CD4-positive, CD25-positive, alpha-beta regulatory T cell (primary cell): Measurements from ENCODE around the gene RBBP5. TPM values are rescaled to one million over a fixed set of nuclear protein-coding genes. Genes with fewer than 3 reads are reported as not detected.

Experiments
- ATAC-seq, 2 donors: fragments of 150-1000 bp; cut with Tn5 transposase; one replicate each; pipeline ENCODE4 v1.10.0; 2021; ENCODE audit warnings: low read depth in 2 of 2, moderate number of reproducible peaks in 2 of 2, moderate library complexity in 1 of 2
- DNase-seq, 3 donors: peaks; one replicate each; pipeline versions ENCODE4 v3.0.0 to v3.0.0-alpha.2; 2012 to 2022; ENCODE audit warnings: mixed read lengths in 1 of 3
- H3K27ac ChIP-seq: one replicate; pipeline ENCODE4 v1.7.0; 2013; ENCODE audit warnings: mild to moderate bottlenecking, low read length; ENCODE audit not compliant: insufficient read depth, poor library complexity, severe bottlenecking
- H3K27me3 ChIP-seq: one replicate; pipeline ENCODE4 v1.7.0; 2013; ENCODE audit warnings: low read length; ENCODE audit not compliant: control insufficient read depth, insufficient read depth
- H3K36me3 ChIP-seq: one replicate; pipeline ENCODE4 v1.7.0; 2013; ENCODE audit warnings: mild to moderate bottlenecking, low read length, moderate library complexity; ENCODE audit not compliant: control insufficient read depth, insufficient read depth
- H3K4me1 ChIP-seq: 2 replicates; pipeline ENCODE4 v1.7.0; 2013; ENCODE audit warnings: mild to moderate bottlenecking, low read length; ENCODE audit not compliant: insufficient read depth, control insufficient read depth, poor library complexity, severe bottlenecking
- H3K4me3 ChIP-seq: one replicate; pipeline ENCODE4 v1.7.0; 2013; ENCODE audit warnings: low read depth, mild to moderate bottlenecking, low read length, moderate library complexity
- H3K9me3 ChIP-seq, 2 experiments: 1 replicate in 1 of 2; 2 replicates in 1 of 2; pipeline ENCODE4 v1.7.0; 2013; ENCODE audit warnings: low read length in 2 of 2, mild to moderate bottlenecking in 1 of 2, moderate library complexity in 1 of 2; ENCODE audit not compliant: control insufficient read depth in 2 of 2
- H3K27ac Mint-ChIP-seq, 3 donors: one replicate each; pipeline ENCODE4 v1.8.0; 2020 to 2022; ENCODE audit warnings: mild to moderate bottlenecking in 3 of 3, mixed read lengths in 3 of 3, moderate library complexity in 2 of 3
- H3K27me3 Mint-ChIP-seq: one replicate; pipeline ENCODE4 v1.8.0; 2022; ENCODE audit warnings: mild to moderate bottlenecking, mixed read lengths
- H3K36me3 Mint-ChIP-seq: one replicate; pipeline ENCODE4 v1.8.0; 2020; ENCODE audit warnings: mixed read lengths
- H3K4me1 Mint-ChIP-seq, 4 donors: one replicate each; pipeline ENCODE4 v1.8.0; 2020 to 2022; ENCODE audit warnings: mixed read lengths in 4 of 4, mild to moderate bottlenecking in 1 of 4
- H3K4me3 Mint-ChIP-seq, 4 donors: one replicate each; pipeline ENCODE4 v1.8.0; 2020 to 2022; ENCODE audit warnings: mild to moderate bottlenecking in 4 of 4, mixed read lengths in 4 of 4, moderate library complexity in 3 of 4
- H3K9me3 Mint-ChIP-seq, 7 donors: one replicate each; pipeline ENCODE4 v1.8.0; 2020 to 2022; ENCODE audit warnings: mixed read lengths in 7 of 7, mild to moderate bottlenecking in 3 of 7, moderate library complexity in 2 of 7
- polyA plus RNA-seq, 4 donors: library from polyadenylated mRNA; unstranded; fragments of 300-500 nt; fragmentation: Illumina TruSeq; gene quantifications; one replicate each; pipeline ENCODE4 v1.2.3, GENCODE V29; 2021
- total RNA-seq: library from RNA; stranded (reverse); gene quantifications from one replicate; pipeline ENCODE4 v1.2.3, GENCODE V29; 2022

The RBBP5 gene, protein sequence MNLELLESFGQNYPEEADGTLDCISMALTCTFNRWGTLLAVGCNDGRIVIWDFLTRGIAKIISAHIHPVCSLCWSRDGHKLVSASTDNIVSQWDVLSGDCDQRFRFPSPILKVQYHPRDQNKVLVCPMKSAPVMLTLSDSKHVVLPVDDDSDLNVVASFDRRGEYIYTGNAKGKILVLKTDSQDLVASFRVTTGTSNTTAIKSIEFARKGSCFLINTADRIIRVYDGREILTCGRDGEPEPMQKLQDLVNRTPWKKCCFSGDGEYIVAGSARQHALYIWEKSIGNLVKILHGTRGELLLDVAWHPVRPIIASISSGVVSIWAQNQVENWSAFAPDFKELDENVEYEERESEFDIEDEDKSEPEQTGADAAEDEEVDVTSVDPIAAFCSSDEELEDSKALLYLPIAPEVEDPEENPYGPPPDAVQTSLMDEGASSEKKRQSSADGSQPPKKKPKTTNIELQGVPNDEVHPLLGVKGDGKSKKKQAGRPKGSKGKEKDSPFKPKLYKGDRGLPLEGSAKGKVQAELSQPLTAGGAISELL
- total RNA-seq, result 18.5 TPM
- polyA plus RNA-seq, result 10 to 100 TPM; 19.9 to 26.5 (median 23.6) TPM

DNA sequence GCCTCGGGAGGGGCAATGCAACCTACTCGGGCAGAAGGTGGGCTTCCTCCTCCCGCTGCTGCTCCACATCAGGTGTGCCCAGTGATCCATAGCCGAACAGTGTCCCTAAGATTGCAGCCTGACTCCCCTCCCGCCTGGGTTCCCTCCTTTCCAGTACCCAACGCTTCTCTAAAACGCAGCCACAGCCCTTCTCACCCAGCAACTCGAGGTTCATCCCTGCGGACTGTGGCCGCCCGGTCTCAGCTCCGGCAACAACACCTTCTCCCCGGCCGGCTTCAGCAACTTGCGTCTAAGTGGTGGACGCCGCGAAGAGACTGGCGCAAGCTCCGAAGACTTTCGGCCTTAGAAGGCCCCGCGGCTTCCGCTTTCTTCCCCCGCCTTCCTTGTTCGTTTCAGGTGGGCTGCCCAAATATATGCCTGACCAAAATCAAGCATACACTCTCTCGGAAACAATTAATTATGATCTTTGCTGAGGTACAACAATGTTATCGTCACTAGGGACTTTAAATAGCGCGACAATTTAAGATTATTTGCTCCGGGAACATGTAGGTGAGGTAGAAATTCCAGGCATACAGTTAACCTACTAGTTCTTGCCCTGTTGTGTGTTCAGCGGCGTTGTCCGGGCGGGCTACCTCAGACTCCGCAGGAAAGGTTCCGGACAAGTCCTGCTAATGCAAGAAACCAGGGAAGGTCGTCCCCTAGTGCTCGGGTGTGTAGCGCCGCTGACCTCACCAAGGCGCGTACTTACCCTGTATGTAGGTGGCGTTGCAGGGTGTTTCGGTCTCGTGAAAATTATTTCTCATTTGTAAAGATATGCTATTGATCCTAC, at the start of gene RBBP5:
TSS of gene RBBP5 (minus strand) at position 319 of the 829 bp plus-strand sequence. CDS start at position 214, 105 bp downstream.
- no peaks in the 10 kb centered on the region for H3K9me3 ChIP-seq
- peaks cover 21 to 60% (median 41%) of the 10 kb centered on the region in 4 donors for H3K4me1 Mint-ChIP-seq
- peak; percentile 89 to 98 (median 95) for DNase-seq

DNA sequence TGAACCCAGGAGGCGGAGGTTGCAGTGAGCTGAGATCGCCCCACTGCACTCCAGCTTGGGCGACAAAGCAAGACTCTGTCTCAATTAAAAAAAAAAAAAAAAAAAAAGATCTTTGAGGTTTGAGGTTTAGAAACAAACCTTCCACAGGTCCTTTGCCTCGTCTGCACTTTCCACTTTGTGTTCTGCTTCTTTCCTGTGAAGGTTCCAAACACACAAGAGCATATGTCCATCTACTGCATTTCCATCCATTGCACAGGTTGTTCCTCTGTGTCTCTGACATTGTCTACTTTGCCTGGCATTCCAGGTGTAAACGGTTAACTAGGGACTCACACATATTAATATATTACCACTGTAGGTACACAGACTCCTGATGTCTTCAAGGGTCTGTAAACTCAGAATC, 49.6 kb upstream of the RBBP5 start:
- Histone ChIP-seq H3K36me3 (peaks cover 36% of the 10 kb centered on the region), H3K4me3 (no peak overlapping the region), H3K9me3 (no peaks in the 10 kb centered on the region), H3K4me1 (peaks cover 3% of the 10 kb centered on the region), H3K27me3 (no peaks in the 10 kb centered on the region), H3K27ac (no peak overlapping the region)
- no peaks in the 10 kb centered on the region for H3K9me3 Mint-ChIP-seq
- peak overlapping the region in 2 of 3 donors; percentile 15 to 75 for H3K27ac Mint-ChIP-seq
- peaks cover 16 to 40% (median 26%) of the 10 kb centered on the region in 4 donors for H3K4me1 Mint-ChIP-seq
- DNase-seq (peak in 1 of 3 donors; percentile 14), ATAC-seq (no peak)
- no peaks in the 10 kb centered on the region for H3K27me3 Mint-ChIP-seq
- peak overlapping the region in 1 of 4 donors; percentile 20 for H3K4me3 Mint-ChIP-seq
- peaks cover 35% of the 10 kb centered on the region for H3K36me3 Mint-ChIP-seq

More for the DNA sequence above, at the start of gene RBBP5:
- Mint-ChIP-seq H3K36me3 (peaks cover 13% of the 10 kb centered on the region), H3K9me3 (no peaks in the 10 kb centered on the region), H3K27me3 (no peaks in the 10 kb centered on the region), H3K4me3 (peak within 1 kb of the TSS; percentile 94 to 99 (median 96)), H3K27ac (peak within 1 kb of the TSS; percentile 98 to 100 (median 100))
- ATAC-seq, result peak; percentile 97 to 98
- H3K36me3 ChIP-seq, result peaks cover 7% of the 10 kb centered on the region
- H3K27ac ChIP-seq, result peak within 1 kb of the TSS; percentile 95
- peaks cover 30% of the 10 kb centered on the region for H3K4me1 ChIP-seq
- H3K27me3 ChIP-seq, result no peaks in the 10 kb centered on the region
- H3K4me3 ChIP-seq, result peak within 1 kb of the TSS; percentile 98

DNA sequence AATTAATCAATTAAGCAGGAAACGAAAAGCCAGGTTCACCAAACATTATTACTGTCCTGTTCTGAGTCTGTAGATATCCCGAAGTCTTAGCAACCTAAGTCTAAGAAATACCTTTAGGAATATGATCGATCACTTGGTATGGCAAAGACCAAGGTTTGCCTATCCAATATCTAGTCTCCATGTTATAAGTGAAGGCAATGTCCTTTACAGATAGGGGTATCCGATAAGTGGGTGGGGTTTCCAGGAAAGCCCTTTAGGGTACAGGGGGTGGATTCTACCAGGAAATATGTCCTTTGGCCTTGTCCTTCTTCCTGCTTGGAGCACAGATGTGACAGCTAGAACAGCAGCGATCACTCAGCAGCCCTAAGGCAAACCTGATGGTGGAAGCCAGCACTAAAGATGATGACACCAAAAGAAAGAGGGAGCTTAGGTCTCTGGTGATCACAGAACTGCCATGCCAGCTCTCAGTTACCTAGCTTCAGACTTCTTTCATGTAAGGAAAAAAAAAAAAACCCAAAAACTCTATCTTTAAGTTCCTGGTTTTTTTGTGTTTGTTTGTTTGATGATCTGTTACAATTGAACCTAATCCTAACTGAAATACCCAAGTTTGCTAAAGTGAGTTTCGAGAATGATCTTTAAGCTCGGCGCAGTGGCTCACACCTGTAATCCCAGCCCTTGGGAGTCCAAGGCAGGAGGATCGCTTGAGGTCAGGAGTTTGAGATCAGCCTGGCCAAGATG, 48.9 kb upstream of the RBBP5 start:
- H3K27ac ChIP-seq, result no peak overlapping the region
- peak overlapping the region in 1 of 4 donors; percentile 20 for H3K4me3 Mint-ChIP-seq
- H3K36me3 Mint-ChIP-seq, result peaks cover 35% of the 10 kb centered on the region
- peaks cover 3% of the 10 kb centered on the region for H3K4me1 ChIP-seq
- no peak overlapping the region for H3K4me3 ChIP-seq
- DNase-seq, result no peak
- no peaks in the 10 kb centered on the region for H3K9me3 ChIP-seq
- H3K27ac Mint-ChIP-seq, result peak overlapping the region in 1 of 3 donors; percentile 75
- H3K27me3 ChIP-seq, result no peaks in the 10 kb centered on the region
- H3K36me3 ChIP-seq, result peaks cover 37% of the 10 kb centered on the region
- no peaks in the 10 kb centered on the region for H3K27me3 Mint-ChIP-seq
- H3K4me1 Mint-ChIP-seq, result peaks cover 16 to 40% (median 26%) of the 10 kb centered on the region in 4 donors
- ATAC-seq, result no peak
- H3K9me3 Mint-ChIP-seq, result no peaks in the 10 kb centered on the region

DNA sequence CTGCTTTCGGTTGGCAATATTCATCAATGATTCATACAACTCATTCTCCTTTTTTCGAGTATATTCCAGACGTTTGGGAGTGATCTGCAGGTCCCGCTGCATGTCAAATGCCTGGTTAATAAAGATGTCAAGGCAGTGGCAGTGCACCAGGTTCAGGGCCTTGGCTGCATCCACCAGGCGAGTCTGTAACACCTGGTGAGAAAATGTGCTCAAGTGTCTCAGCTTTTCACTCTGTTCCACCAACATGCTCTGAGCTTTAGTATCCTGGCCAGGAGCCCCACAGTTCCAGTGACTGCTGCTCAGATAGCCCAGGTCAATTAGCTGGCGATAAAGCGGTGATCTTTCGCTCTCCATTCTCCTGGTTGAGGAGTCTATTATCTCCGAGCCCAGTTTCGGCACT, 47.5 kb upstream of the RBBP5 start:
- Histone ChIP-seq H3K4me3 (no peak overlapping the region), H3K27me3 (no peaks in the 10 kb centered on the region), H3K27ac (no peak overlapping the region), H3K36me3 (peaks cover 41% of the 10 kb centered on the region), H3K9me3 (no peaks in the 10 kb centered on the region), H3K4me1 (peaks cover 3% of the 10 kb centered on the region)
- Mint-ChIP-seq H3K9me3 (no peaks in the 10 kb centered on the region), H3K36me3 (peaks cover 40% of the 10 kb centered on the region), H3K27me3 (no peaks in the 10 kb centered on the region), H3K4me3 (no peak overlapping the region), H3K27ac (peak overlapping the region in 1 of 3 donors; percentile 26), H3K4me1 (peaks cover 16 to 40% (median 26%) of the 10 kb centered on the region in 4 donors)
- ATAC-seq (no peak), DNase-seq (no peak)

DNA sequence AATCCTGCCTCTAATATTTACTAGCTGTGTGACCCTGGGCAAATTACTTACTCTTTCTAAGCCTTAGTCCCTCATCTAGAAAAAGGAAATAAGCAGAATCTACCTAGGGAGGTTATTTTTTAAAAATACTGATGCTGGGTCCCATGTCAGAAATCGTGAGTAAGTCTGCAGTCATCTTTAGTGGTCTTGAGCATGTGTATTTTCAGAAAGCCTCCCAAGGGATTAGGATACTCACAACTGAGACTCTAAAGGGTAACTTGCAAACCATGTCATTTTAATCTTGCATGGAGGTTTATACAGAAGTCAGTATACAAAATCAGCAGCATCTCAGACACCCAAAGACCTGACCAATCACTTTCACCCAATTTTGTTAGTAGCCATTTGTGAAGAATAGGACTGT, 46.5 kb upstream of the RBBP5 start:
- Histone ChIP-seq H3K27ac (no peak overlapping the region), H3K36me3 (peaks cover 50% of the 10 kb centered on the region), H3K27me3 (no peaks in the 10 kb centered on the region), H3K9me3 (no peaks in the 10 kb centered on the region), H3K4me3 (no peak overlapping the region), H3K4me1 (peaks cover 3% of the 10 kb centered on the region)
- H3K4me1 Mint-ChIP-seq, result peaks cover 16 to 40% (median 26%) of the 10 kb centered on the region in 4 donors
- H3K36me3 Mint-ChIP-seq, result peaks cover 47% of the 10 kb centered on the region
- no peak for DNase-seq
- no peaks in the 10 kb centered on the region for H3K9me3 Mint-ChIP-seq
- H3K27me3 Mint-ChIP-seq, result no peaks in the 10 kb centered on the region
- peak overlapping the region in 1 of 3 donors; percentile 33 for H3K27ac Mint-ChIP-seq
- no peak for ATAC-seq
- H3K4me3 Mint-ChIP-seq, result no peak overlapping the region

DNA sequence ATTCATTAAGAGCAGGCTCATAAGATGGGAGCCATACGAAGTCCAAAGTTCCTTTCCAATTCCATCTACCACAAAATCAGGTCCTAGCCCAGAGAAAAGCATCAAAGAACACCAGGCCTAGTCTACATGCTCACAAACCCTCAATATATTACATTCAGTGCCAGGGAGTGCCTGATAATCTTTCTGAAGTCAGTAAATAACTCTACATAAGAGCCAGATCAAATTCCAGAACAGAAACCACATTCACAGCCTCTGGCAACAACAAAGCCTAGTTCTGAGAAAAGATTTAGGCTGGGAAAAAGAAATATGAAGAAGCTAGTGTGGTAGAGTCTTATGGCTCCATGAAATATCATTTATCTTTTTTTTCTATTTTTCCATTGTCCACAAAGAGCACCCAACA, 40.5 kb upstream of the RBBP5 start:
- peaks cover 0 to 4% (median 0%) of the 10 kb centered on the region in 7 donors for H3K9me3 Mint-ChIP-seq
- peaks cover 62% of the 10 kb centered on the region for H3K36me3 Mint-ChIP-seq
- H3K4me1 Mint-ChIP-seq, result peaks cover under 1 to 7% (median 2%) of the 10 kb centered on the region in 4 donors
- H3K9me3 ChIP-seq, result no peaks in the 10 kb centered on the region
- H3K4me1 ChIP-seq, result no peaks in the 10 kb centered on the region
- H3K4me3 Mint-ChIP-seq, result no peak overlapping the region
- H3K27me3 ChIP-seq, result no peaks in the 10 kb centered on the region
- H3K27ac Mint-ChIP-seq, result peak overlapping the region in 1 of 3 donors; percentile 37
- DNase-seq (no peak), ATAC-seq (no peak)
- no peaks in the 10 kb centered on the region for H3K27me3 Mint-ChIP-seq
- H3K36me3 ChIP-seq, result peaks cover 81% of the 10 kb centered on the region
- H3K4me3 ChIP-seq, result no peak overlapping the region
- H3K27ac ChIP-seq, result no peak overlapping the region

DNA sequence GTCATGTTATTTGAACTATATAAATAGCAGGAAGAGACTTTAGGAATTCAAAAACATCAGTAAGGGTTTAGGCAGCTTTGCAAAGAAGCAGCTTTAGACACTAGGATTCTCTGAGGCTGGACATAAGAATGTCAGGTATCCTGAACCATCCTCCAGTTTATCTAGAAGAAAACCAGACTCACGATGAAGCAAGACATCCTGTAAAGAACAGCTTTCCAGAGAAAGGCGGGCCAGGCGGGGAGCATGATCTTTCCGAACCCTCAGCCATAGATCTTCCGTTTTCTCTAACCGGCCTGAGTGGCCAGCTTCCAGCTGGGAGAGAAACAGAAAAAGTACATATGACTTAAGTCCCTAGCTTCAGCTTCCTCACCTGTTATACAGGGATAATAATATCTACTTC, 39.3 kb upstream of the RBBP5 start:
- H3K36me3 Mint-ChIP-seq, result peaks cover 71% of the 10 kb centered on the region
- H3K9me3 Mint-ChIP-seq, result peaks cover 0 to 14% (median 3%) of the 10 kb centered on the region in 7 donors
- Histone ChIP-seq H3K36me3 (peaks cover 83% of the 10 kb centered on the region), H3K27me3 (no peaks in the 10 kb centered on the region), H3K9me3 (peaks cover 8 to 10% of the 10 kb centered on the region in 2 experiments), H3K4me1 (no peaks in the 10 kb centered on the region), H3K27ac (no peak overlapping the region), H3K4me3 (no peak overlapping the region)
- no peak overlapping the region for H3K4me3 Mint-ChIP-seq
- DNase-seq, result no peak
- ATAC-seq, result no peak
- H3K4me1 Mint-ChIP-seq, result no peaks in the 10 kb centered on the region
- no peak overlapping the region for H3K27ac Mint-ChIP-seq
- no peaks in the 10 kb centered on the region for H3K27me3 Mint-ChIP-seq
